GM18868 (cell line): ENCODE data around the gene HPSE2.
"Not testable (repeated sequence)": the region's sequence is repeated elsewhere in the genome, so short reads cannot be mapped to it uniquely, and the experiment has no call there.

Source experiments
- ATAC-seq: cut with Tn5 transposase; IDR thresholded peaks from one replicate; pipeline ENCODE4 v1.9.1; 2021; ENCODE audit warnings: mild to moderate bottlenecking, moderate library complexity; ENCODE audit not compliant: unreplicated experiment

HPSE2 gene

GRCh38 chr10:99235658-99236626 is at the start of gene HPSE2:
Gene HPSE2 (minus strand): TSS chr10:99235852.
- ATAC-seq: no peak

- ATAC-seq: peak; percentile 83
Observed at GRCh38 chr10:99280472-99280871, 44.8 kb upstream of the HPSE2 start.

GRCh38 chr10:99279626-99280111 is 44.0 kb upstream of the HPSE2 start:
- peak; percentile 62 for ATAC-seq

- peak; percentile 34 for ATAC-seq
Observed at GRCh38 chr10:99276848-99277486, 41.3 kb upstream of the HPSE2 start.

GRCh38 chr10:99266383-99266782 is 30.7 kb upstream of the HPSE2 start:
- ATAC-seq: no peak

GRCh38 chr10:99248824-99249223 is 13.2 kb upstream of the HPSE2 start:
- ATAC-seq: no peak

- ATAC-seq: not testable (repeated sequence)
Observed at GRCh38 chr10:99247893-99248292, 12.2 kb upstream of the HPSE2 start.

- no peak for ATAC-seq
Observed at GRCh38 chr10:99236627-99237309, 1.1 kb upstream of the HPSE2 start.

GRCh38 chr10:99234791-99235657 is 628 bp downstream of the HPSE2 start:
- ATAC-seq: no peak

GRCh38 chr10:99234041-99234790 is 1.4 kb downstream of the HPSE2 start:
- peak; percentile 99 for ATAC-seq

- ATAC-seq: no peak
Observed at GRCh38 chr10:99233689-99234037, 2.0 kb downstream of the HPSE2 start.

GRCh38 chr10:99233000-99233688 is 2.5 kb downstream of the HPSE2 start:
- no peak for ATAC-seq

GRCh38 chr10:99232360-99232999 is 3.2 kb downstream of the HPSE2 start:
- ATAC-seq: no peak

- ATAC-seq: no peak
Observed at GRCh38 chr10:99224766-99225165, 10.9 kb downstream of the HPSE2 start.

- no peak for ATAC-seq
Observed at GRCh38 chr10:99207340-99207739, 28.3 kb downstream of the HPSE2 start.

GRCh38 chr10:99203310-99203709 is 32.3 kb downstream of the HPSE2 start:
- no peak for ATAC-seq

GRCh38 chr10:99172950-99173349 is 62.7 kb downstream of the HPSE2 start:
- no peak for ATAC-seq

- no peak for ATAC-seq
Observed at GRCh38 chr10:99172128-99172738, 63.4 kb downstream of the HPSE2 start.
